ENCODE data around the gene CPB2. TPM values are rescaled to one million over a fixed set of nuclear protein-coding genes. Genes with fewer than 3 reads are reported as not detected.

Gene CPB2
- polyA plus RNA-seq, 3 donors from 2014 or later: not detected

DNA sequence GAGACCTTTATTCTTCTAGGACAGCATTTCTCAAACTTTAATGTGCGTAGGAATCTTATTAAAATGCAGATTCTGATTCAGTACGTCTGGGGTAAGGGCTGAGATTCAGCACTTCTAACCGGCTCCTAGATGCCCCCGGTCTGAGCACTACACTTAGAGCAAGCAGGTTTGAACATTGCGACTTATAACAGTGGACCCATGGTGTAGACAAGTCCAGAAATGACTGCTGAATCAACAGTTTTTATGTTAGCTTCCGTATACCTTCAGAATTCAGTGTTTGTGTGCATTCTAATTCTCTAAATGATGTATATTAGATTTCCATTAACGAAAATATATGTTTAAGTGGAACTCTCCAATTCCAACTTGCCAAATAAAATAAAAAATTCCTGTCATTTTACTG lies 17.5 kb upstream of the CPB2 start:
- Mint-ChIP-seq H3K4me3 (no peak overlapping the region), H3K4me1 (peaks cover 42 to 45% of the 10 kb centered on the region in 2 donors)

DNA sequence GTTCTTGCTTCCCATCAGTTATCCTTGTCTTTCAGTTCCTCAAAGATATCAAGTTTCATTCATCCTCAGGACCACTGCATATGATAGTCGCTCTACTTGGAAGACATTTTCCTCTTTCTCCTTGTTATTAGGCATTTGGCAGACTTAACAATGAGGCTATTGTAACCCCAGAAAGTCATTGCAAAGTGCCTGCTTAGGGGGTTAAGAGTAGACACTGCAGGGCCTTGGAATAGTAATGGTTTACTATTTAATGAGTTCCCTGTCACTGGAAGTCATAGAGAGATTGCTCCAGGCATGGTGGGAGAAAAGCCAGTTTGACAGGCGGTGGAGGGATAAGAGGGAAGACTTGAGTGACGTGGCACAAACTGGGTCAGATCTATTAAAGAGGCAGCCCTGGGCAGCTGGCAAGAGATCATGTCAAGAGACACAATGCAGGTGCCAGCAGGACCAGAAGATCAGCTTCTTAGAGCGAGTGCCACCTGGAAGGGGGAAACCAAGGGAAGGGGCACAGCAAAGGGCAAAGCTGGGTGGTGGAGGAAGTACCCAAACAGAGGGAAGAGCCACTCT lies 16.8 kb upstream of the CPB2 start:
- DNase-seq: no peak
- Mint-ChIP-seq H3K9me3 (no peaks in the 10 kb centered on the region), H3K27ac (peak overlapping the region in 3 of 6 donors; percentile 13 to 53 (median 35)), H3K4me1 (peaks cover 40 to 41% of the 10 kb centered on the region in 2 donors), H3K27me3 (ENCODE audit: low read depth in 3 of 3) (peaks cover 0 to 5% (median 2%) of the 10 kb centered on the region in 3 donors), H3K4me3 (no peak overlapping the region), H3K36me3 (peaks cover 3 to 10% (median 10%) of the 10 kb centered on the region in 3 donors)

More for the DNA sequence above, 17.5 kb upstream of the CPB2 start:
- Mint-ChIP-seq H3K27ac (no peak overlapping the region), H3K9me3 (no peaks in the 10 kb centered on the region), H3K36me3 (peaks cover 3 to 15% (median 14%) of the 10 kb centered on the region in 3 donors), H3K27me3 (ENCODE audit: low read depth in 3 of 3) (peaks cover 0 to 4% (median 2%) of the 10 kb centered on the region in 3 donors)
- no peak for DNase-seq

DNA sequence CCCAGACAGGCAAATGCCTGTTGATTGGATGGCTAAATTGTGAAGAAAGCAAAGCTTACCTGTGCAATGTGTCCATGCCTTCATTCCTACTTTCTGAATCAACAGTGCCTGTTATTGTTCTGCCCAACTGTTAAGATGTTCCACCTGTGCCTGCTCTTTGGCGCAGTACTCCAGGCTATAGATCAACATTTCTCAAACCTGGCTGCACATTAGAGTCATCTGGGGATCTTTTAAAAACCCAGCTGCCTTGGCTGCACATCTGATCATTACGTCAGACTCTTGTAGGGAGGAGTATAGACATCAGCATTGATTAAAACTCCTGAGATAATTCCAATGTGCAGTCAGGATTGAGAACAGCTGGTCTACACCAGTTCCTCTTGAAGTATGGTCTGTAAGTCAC lies 16.2 kb upstream of the CPB2 start:
- Mint-ChIP-seq H3K27ac (no peak overlapping the region), H3K4me1 (peaks cover 34 to 35% of the 10 kb centered on the region in 2 donors)

DNA sequence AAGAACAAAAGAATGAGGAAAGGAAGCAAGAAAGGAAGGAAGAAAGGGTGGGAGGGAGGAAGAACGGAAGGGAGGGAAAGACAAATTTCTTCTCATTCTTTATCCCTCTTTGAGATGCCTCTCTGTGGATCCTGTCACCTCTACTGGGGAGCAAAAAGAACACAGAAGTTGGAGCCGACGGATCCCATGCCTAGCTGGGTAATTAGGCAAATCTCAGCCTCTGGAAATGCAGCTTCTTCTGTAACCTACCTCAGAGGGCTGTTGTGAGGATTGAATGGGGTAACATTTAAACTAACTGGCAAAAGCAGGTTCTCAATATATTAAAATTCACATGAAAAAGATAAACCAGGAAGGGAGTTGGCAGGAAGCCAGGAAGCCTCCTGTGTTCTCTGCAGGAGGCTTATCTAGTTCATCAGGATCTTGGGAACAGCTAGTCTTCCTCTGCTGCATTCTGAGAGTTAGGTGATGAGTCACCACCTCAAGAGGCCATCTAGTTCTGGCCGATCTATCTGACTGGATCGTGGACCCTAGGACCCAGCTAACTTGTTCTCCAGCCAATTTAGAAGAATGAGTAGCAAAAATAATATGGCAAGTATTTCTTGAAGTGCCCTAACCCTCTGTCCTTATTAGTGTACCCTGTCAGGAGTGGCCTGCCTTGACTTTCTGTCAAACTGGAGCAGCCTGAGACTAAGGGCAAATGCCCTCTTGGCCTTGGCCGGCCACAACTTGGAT lies 15.2 kb upstream of the CPB2 start:
- DNase-seq: no peak
- no peak overlapping the region for H3K4me3 Mint-ChIP-seq
- peaks cover 24 to 26% of the 10 kb centered on the region in 2 donors for H3K4me1 Mint-ChIP-seq
- peaks cover 0 to 3% (median 0%) of the 10 kb centered on the region in 3 donors for H3K36me3 Mint-ChIP-seq
- H3K27ac Mint-ChIP-seq: no peak overlapping the region
- no peaks in the 10 kb centered on the region for H3K9me3 Mint-ChIP-seq
- H3K27me3 Mint-ChIP-seq (ENCODE audit: low read depth in 3 of 3): peaks cover 0 to 5% (median 2%) of the 10 kb centered on the region in 3 donors

More for the DNA sequence above, 16.2 kb upstream of the CPB2 start:
- no peaks in the 10 kb centered on the region for H3K9me3 Mint-ChIP-seq
- peaks cover 0 to 5% (median 2%) of the 10 kb centered on the region in 3 donors for H3K27me3 Mint-ChIP-seq (ENCODE audit: low read depth in 3 of 3)
- H3K4me3 Mint-ChIP-seq: no peak overlapping the region
- H3K36me3 Mint-ChIP-seq: peaks cover 3 to 5% (median 4%) of the 10 kb centered on the region in 3 donors
- DNase-seq: no peak

DNA sequence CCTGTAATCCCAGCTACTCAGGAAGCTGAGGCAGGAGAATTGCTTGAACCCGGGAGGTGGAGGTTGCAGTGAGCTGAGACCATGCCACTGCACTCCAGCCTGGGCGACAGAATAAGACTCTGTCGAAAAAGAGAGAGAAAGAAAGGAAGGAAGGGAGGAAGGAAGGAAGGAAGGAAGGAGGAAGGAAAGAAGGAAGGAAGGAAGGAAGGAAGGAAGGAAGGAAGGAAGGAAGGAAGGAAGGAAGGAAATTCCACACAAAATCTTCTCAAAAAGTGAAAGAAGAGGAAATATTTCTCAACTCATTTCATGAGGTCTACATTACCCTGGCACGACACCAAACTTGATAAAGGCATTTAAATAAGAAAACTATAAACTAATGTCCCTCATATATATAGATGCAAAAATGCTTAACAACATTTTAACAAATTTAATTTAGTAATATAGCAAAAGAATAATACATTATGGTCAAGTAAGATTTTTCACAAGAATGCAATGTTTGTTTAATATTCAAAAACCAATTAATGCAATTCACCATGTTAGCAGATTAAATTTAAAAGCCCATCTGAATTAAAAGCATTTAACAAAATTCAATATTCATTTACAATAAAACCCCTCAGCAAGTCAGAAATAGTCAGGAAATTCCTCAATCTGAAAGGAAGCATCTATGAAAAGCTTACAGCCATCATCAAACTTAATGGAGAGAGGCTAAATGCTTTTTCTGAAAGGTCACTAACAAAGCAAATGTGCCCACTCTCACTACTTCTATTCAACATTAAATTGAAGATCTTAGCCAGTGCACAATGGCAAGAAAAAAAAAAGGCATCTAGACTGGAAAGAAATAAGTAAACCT lies 12.0 kb upstream of the CPB2 start:
- Mint-ChIP-seq H3K9me3 (no peaks in the 10 kb centered on the region), H3K27ac (no peak overlapping the region), H3K27me3 (ENCODE audit: low read depth in 3 of 3) (peaks cover 0 to 9% (median 2%) of the 10 kb centered on the region in 3 donors), H3K4me1 (peaks cover 0 to 2% of the 10 kb centered on the region in 2 donors), H3K4me3 (no peak overlapping the region), H3K36me3 (peaks cover 0 to 3% (median 0%) of the 10 kb centered on the region in 3 donors)
- no peak for DNase-seq

DNA sequence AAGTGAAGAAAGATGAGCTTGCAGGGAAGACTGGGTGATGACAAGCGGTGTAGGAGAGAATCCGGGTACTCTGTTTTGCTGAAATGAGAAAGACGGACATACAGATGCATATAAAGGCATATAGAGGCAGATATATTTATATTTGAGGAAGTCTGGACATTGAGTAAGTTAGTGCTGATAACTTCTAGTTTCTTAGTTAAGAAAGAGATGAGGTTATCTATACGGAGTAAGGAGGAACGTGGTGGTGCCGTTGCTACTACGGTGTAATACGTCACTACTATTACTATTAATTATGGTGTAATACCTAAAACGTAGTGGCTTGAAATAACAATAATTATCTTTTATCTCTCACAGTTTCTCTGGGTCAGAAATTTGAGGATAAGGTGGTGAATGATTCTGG lies 9.8 kb upstream of the CPB2 start:
- no peak for DNase-seq

DNA sequence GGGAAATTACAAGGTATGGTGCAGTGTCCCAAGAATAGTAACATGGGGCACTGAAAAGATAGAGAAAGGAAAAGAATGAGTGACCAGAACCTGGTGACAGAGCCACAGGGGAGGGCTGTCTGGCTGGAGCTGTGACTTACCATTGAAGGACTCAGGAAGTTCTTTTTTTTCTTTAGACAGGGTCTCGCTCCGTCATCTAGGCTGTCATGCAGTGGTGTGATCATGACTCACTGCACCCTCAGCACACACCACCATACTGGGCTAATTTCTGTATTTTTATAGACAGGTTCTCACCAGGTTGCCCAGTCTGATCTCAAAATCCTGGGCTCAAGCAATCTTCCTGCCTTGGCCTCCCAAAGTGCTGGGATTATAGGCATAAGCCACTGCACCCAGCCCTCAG lies 8.8 kb upstream of the CPB2 start:
- H3K27me3 Mint-ChIP-seq (ENCODE audit: low read depth in 3 of 3): peaks cover 0 to 16% (median 2%) of the 10 kb centered on the region in 3 donors
- no peaks in the 10 kb centered on the region for H3K9me3 Mint-ChIP-seq
- H3K27ac Mint-ChIP-seq: peak overlapping the region in 1 of 6 donors; percentile 14

More for the DNA sequence above, 9.8 kb upstream of the CPB2 start:
- Mint-ChIP-seq H3K27me3 (ENCODE audit: low read depth in 3 of 3) (peaks cover 0 to 16% (median 2%) of the 10 kb centered on the region in 3 donors), H3K4me3 (no peak overlapping the region), H3K27ac (no peak overlapping the region), H3K9me3 (no peaks in the 10 kb centered on the region), H3K4me1 (no peaks in the 10 kb centered on the region), H3K36me3 (peaks cover 0 to 2% (median 0%) of the 10 kb centered on the region in 3 donors)

DNA sequence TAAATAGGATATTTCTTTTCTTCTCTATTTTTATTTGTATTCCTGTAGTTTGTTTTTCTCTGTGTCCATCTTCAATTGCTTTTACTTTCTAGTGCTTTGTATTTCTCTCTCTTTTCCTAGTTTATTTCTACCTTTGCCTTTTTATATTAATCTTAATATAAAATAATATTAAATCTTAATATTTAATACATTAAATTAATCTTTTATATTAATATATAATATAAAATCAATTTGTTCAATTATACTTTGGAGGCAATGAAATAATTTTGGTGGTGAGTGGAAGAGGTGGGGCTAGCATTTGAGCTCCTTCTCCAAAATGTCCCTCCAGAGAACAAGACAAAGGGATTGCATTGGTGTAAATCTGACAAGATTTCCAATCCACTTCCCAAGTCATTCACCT lies 6.3 kb upstream of the CPB2 start:
- Mint-ChIP-seq H3K4me1 (peaks cover 0 to 7% of the 10 kb centered on the region in 2 donors), H3K27me3 (ENCODE audit: low read depth in 3 of 3) (peaks cover 0 to 14% (median 2%) of the 10 kb centered on the region in 3 donors), H3K36me3 (no peaks in the 10 kb centered on the region), H3K27ac (no peak overlapping the region), H3K4me3 (no peak overlapping the region), H3K9me3 (no peaks in the 10 kb centered on the region)
- no peak for DNase-seq

More for the DNA sequence above, 8.8 kb upstream of the CPB2 start:
- Mint-ChIP-seq H3K36me3 (no peaks in the 10 kb centered on the region), H3K4me1 (no peaks in the 10 kb centered on the region), H3K4me3 (no peak overlapping the region)
- peak in 1 of 3 donors; percentile 14 for DNase-seq

DNA sequence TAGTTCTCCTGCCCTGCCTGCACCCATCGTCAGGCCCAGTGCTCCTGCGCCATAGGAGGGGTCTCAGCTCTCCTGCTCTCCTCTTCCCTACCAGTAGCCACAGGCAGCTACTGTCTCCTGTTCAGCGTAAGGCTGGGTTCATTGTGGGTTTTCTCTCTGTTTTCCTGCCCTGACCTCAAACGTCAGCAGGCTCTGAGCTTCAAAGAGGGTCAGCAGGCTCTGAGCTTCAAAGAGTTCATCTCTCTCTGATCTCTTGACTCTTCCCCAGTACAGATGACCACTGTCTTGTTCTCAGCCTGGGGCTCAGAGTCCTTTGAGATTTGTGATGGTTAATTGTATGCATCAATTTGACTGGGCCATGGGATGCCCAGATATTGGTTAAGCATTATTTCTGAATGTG lies 4.6 kb upstream of the CPB2 start:
- Mint-ChIP-seq H3K36me3 (no peaks in the 10 kb centered on the region), H3K9me3 (no peaks in the 10 kb centered on the region), H3K27ac (peak overlapping the region in 2 of 6 donors; percentile 25 to 31), H3K27me3 (ENCODE audit: low read depth in 3 of 3) (peaks cover 0 to 15% (median 2%) of the 10 kb centered on the region in 3 donors), H3K4me3 (no peak overlapping the region), H3K4me1 (peaks cover 0 to 7% of the 10 kb centered on the region in 2 donors)
- no peak for DNase-seq

DNA sequence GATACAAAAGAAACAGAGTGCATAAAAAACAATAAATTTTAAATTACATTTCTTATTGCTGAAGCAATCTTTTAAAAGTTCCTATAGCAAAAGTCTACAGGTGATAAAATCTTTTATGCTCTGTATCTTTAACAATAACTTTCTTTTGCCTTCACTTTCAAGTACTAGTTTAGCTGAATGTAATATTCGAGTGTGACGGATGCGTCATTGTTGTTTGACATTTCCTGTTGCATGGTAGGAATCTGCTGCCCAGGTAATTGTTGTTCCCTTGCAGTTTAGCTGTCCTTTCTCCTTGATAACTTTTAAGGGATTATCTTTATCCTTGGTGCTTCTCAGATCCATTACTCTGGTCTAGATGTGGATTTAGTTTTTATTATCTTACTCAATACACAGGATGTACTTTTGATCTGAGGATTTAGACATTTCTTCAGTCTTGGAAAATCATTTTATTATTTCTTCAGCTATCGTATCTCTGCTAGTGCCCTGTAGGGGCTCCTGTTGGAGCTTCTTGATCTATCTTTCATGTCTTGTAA lies 2.1 kb upstream of the CPB2 start:
- H3K36me3 Mint-ChIP-seq: no peaks in the 10 kb centered on the region
- H3K4me1 Mint-ChIP-seq: peaks cover 0 to 7% of the 10 kb centered on the region in 2 donors
- no peak overlapping the region for H3K4me3 Mint-ChIP-seq
- H3K27ac Mint-ChIP-seq: no peak overlapping the region
- H3K9me3 Mint-ChIP-seq: no peaks in the 10 kb centered on the region
- DNase-seq: no peak
- H3K27me3 Mint-ChIP-seq (ENCODE audit: low read depth in 3 of 3): peaks cover 0 to 9% (median 0%) of the 10 kb centered on the region in 3 donors

DNA sequence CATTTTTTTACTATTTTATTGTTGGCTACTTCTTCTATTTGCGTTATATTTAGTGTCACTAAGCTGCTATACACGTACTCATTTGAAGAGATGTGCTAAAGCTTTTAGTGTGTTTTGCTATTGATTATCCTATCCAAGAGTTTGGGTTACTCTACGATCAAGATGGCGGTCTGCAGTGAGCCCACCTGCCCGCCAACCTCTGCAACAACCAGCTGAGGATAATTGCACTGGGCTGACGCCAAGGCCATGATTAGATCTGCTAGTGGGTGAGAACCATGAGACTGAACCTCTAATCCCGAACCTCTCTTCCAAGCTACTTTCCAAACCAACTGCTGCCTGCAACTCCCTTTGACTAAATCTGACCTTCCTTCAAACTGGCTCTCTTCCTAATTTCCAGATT lies 1.8 kb downstream of the CPB2 start:
- no peak overlapping the region for H3K27ac Mint-ChIP-seq
- H3K9me3 Mint-ChIP-seq: no peaks in the 10 kb centered on the region
- H3K4me3 Mint-ChIP-seq: no peak overlapping the region
- H3K36me3 Mint-ChIP-seq: no peaks in the 10 kb centered on the region
- no peak for DNase-seq
- H3K4me1 Mint-ChIP-seq: peaks cover 0 to 7% of the 10 kb centered on the region in 2 donors
- H3K27me3 Mint-ChIP-seq (ENCODE audit: low read depth in 3 of 3): peaks cover 0 to 6% (median 3%) of the 10 kb centered on the region in 3 donors

DNA sequence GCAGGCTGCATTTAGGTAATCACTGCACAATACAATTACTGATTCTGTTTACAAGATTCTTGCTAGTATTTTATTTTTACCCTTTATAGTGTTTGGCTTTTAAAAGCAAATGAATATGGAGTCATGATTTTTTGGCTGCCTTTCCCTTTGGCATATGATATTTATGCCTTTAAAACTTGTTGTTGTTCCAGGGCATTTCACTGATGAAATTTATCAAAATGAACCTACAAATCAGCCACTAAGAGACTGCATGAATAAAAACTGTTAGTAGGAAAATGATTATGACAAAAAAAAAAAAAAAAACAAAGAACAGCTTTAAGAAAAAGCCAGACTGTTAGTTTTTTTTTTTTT lies 2.6 kb downstream of the CPB2 start:
- H3K9me3 Mint-ChIP-seq: no peaks in the 10 kb centered on the region
- DNase-seq: no peak
- H3K36me3 Mint-ChIP-seq: no peaks in the 10 kb centered on the region
- no peak overlapping the region for H3K4me3 Mint-ChIP-seq
- H3K4me1 Mint-ChIP-seq: peaks cover 0 to 5% of the 10 kb centered on the region in 2 donors
- H3K27me3 Mint-ChIP-seq (ENCODE audit: low read depth in 3 of 3): peaks cover 1 to 6% (median 3%) of the 10 kb centered on the region in 3 donors
- H3K27ac Mint-ChIP-seq: no peak overlapping the region

DNA sequence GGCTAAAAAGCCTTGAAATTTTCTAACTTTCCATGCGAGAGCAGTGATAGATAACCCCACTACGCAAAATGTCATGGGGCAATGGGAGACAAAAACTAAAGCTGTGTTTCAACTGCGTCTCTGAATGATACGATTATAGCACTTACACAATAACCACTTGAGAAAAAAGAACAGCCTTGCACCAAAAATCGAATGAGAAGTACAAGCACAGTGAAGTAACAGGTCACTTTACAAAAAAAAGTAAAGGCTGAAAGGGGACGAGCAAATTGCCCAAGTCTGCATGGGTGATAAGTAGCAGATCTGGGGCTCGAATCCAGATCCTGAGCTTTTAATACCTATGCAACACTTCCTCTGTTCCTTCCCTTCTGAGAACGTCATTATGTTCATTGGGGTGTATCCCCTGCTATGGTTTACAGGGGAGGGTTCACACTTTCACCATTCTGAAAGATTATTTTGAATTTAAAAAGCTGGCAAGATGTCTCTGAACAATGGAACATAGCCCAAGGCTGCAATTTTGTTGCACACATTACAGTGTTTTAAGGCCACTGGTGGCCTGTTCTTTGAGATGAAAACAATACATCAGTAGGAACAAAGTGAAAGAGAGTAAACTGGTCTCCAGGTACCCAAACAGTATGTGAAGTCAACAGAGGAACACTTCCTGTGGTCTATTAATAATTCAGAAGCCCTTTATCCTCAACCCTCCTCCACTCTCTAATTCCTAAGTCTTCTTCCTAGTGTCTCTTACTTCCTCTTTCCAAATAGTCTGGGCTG lies 3.2 kb downstream of the CPB2 start:
- H3K9me3 Mint-ChIP-seq: no peaks in the 10 kb centered on the region
- no peaks in the 10 kb centered on the region for H3K36me3 Mint-ChIP-seq

More for the DNA sequence above, 3.2 kb downstream of the CPB2 start:
- Mint-ChIP-seq H3K4me1 (no peaks in the 10 kb centered on the region), H3K27me3 (ENCODE audit: low read depth in 3 of 3) (peaks cover 3 to 6% (median 4%) of the 10 kb centered on the region in 3 donors), H3K27ac (no peak overlapping the region), H3K4me3 (no peak overlapping the region)
- no peak for DNase-seq

Measured in immature natural killer cell (primary cell).